T-helper 2 cell treated with Interferon-gamma antibody and Interleukin-4, amounts not matched to agents 5 μg/mL and 100 μg/mL, for 36 hours (primary cell): Measurements from ENCODE around the gene PLXNA4.

Experiments
- DNase-seq: peaks from one replicate; pipeline ENCODE4 v3.0.0; 2021; ENCODE audit warnings: low spot score
- H3K27ac Mint-ChIP-seq: one replicate; pipeline ENCODE4 v1.8.0; 2021; ENCODE audit warnings: mild to moderate bottlenecking, mixed read lengths
- H3K27me3 Mint-ChIP-seq: one replicate; pipeline ENCODE4 v1.8.0; 2021; ENCODE audit warnings: low read depth, mixed read lengths
- H3K36me3 Mint-ChIP-seq: one replicate; pipeline ENCODE4 v1.8.0; 2021; ENCODE audit warnings: low read depth, mixed read lengths
- H3K4me1 Mint-ChIP-seq: one replicate; pipeline ENCODE4 v1.8.0; 2021; ENCODE audit warnings: low read depth, mixed read lengths
- H3K4me3 Mint-ChIP-seq: one replicate; pipeline ENCODE4 v1.8.0; 2022; ENCODE audit warnings: mild to moderate bottlenecking, moderate library complexity, mixed read lengths
- H3K9me3 Mint-ChIP-seq: one replicate; pipeline ENCODE4 v1.8.0; 2021; ENCODE audit warnings: mixed read lengths

Gene PLXNA4

GRCh38 chr7:132270517-132270916 is 305.8 kb downstream of the PLXNA4 start:
- H3K9me3 Mint-ChIP-seq = no peaks in the 10 kb centered on the region
- DNase-seq = no peak

GRCh38 chr7:132269718-132270117 is 306.6 kb downstream of the PLXNA4 start:
- H3K4me3 Mint-ChIP-seq = no peak overlapping the region
- H3K27ac Mint-ChIP-seq = no peak overlapping the region
- no peak for DNase-seq
- H3K4me1 Mint-ChIP-seq = no peaks in the 10 kb centered on the region
- H3K9me3 Mint-ChIP-seq = no peaks in the 10 kb centered on the region
- no peaks in the 10 kb centered on the region for H3K36me3 Mint-ChIP-seq
- no peaks in the 10 kb centered on the region for H3K27me3 Mint-ChIP-seq

More at GRCh38 chr7:132270517-132270916, 305.8 kb downstream of the PLXNA4 start:
- no peaks in the 10 kb centered on the region for H3K4me1 Mint-ChIP-seq
- H3K27ac Mint-ChIP-seq = no peak overlapping the region
- no peaks in the 10 kb centered on the region for H3K36me3 Mint-ChIP-seq
- no peak overlapping the region for H3K4me3 Mint-ChIP-seq
- no peaks in the 10 kb centered on the region for H3K27me3 Mint-ChIP-seq

- Mint-ChIP-seq H3K36me3 (no peaks in the 10 kb centered on the region), H3K9me3 (no peaks in the 10 kb centered on the region), H3K4me3 (no peak overlapping the region), H3K4me1 (no peaks in the 10 kb centered on the region), H3K27me3 (peaks cover 5% of the 10 kb centered on the region), H3K27ac (no peak overlapping the region)
- no peak for DNase-seq
Observed at GRCh38 chr7:132263151-132263550, 313.1 kb downstream of the PLXNA4 start.

GRCh38 chr7:132262160-132262470 is 314.2 kb downstream of the PLXNA4 start:
- Mint-ChIP-seq H3K27ac (no peak overlapping the region), H3K4me1 (no peaks in the 10 kb centered on the region), H3K9me3 (no peaks in the 10 kb centered on the region), H3K36me3 (no peaks in the 10 kb centered on the region), H3K4me3 (no peak overlapping the region), H3K27me3 (peaks cover 5% of the 10 kb centered on the region)
- no peak for DNase-seq

- H3K27ac Mint-ChIP-seq = no peak overlapping the region
- H3K27me3 Mint-ChIP-seq = peaks cover 5% of the 10 kb centered on the region
- DNase-seq = no peak
- H3K4me3 Mint-ChIP-seq = no peak overlapping the region
- H3K4me1 Mint-ChIP-seq = no peaks in the 10 kb centered on the region
- H3K9me3 Mint-ChIP-seq = no peaks in the 10 kb centered on the region
- no peaks in the 10 kb centered on the region for H3K36me3 Mint-ChIP-seq
Observed at GRCh38 chr7:132261327-132262159, 314.7 kb downstream of the PLXNA4 start.

- Mint-ChIP-seq H3K4me3 (no peak overlapping the region), H3K27ac (no peak overlapping the region), H3K27me3 (peaks cover 5% of the 10 kb centered on the region), H3K4me1 (no peaks in the 10 kb centered on the region), H3K9me3 (no peaks in the 10 kb centered on the region), H3K36me3 (no peaks in the 10 kb centered on the region)
- no peak for DNase-seq
Observed at GRCh38 chr7:132258231-132258630, 318.0 kb downstream of the PLXNA4 start.

GRCh38 chr7:132257253-132257652 is 319.0 kb downstream of the PLXNA4 start:
- no peak for DNase-seq
- H3K4me1 Mint-ChIP-seq = no peaks in the 10 kb centered on the region
- no peak overlapping the region for H3K27ac Mint-ChIP-seq
- no peaks in the 10 kb centered on the region for H3K9me3 Mint-ChIP-seq
- no peak overlapping the region for H3K4me3 Mint-ChIP-seq
- H3K27me3 Mint-ChIP-seq = peaks cover 2% of the 10 kb centered on the region
- no peaks in the 10 kb centered on the region for H3K36me3 Mint-ChIP-seq

- Mint-ChIP-seq H3K36me3 (no peaks in the 10 kb centered on the region), H3K27me3 (no peaks in the 10 kb centered on the region), H3K4me3 (no peak overlapping the region), H3K4me1 (no peaks in the 10 kb centered on the region), H3K27ac (no peak overlapping the region), H3K9me3 (no peaks in the 10 kb centered on the region)
- no peak for DNase-seq
Observed at GRCh38 chr7:132256721-132257212, 319.5 kb downstream of the PLXNA4 start.

- no peaks in the 10 kb centered on the region for H3K36me3 Mint-ChIP-seq
- H3K9me3 Mint-ChIP-seq = no peaks in the 10 kb centered on the region
- H3K4me1 Mint-ChIP-seq = no peaks in the 10 kb centered on the region
- no peak for DNase-seq
- H3K27ac Mint-ChIP-seq = no peak overlapping the region
- H3K4me3 Mint-ChIP-seq = no peak overlapping the region
- peaks cover 2% of the 10 kb centered on the region for H3K27me3 Mint-ChIP-seq
Observed at GRCh38 chr7:132255898-132256297, 320.4 kb downstream of the PLXNA4 start.

GRCh38 chr7:132255115-132255797 is 321.0 kb downstream of the PLXNA4 start:
- H3K4me1 Mint-ChIP-seq = no peaks in the 10 kb centered on the region
- no peaks in the 10 kb centered on the region for H3K9me3 Mint-ChIP-seq
- H3K4me3 Mint-ChIP-seq = no peak overlapping the region
- DNase-seq = no peak
- H3K27ac Mint-ChIP-seq = no peak overlapping the region
- no peaks in the 10 kb centered on the region for H3K36me3 Mint-ChIP-seq
- peaks cover 7% of the 10 kb centered on the region for H3K27me3 Mint-ChIP-seq

- Mint-ChIP-seq H3K4me3 (no peak overlapping the region), H3K27ac (no peak overlapping the region), H3K27me3 (peaks cover 11% of the 10 kb centered on the region), H3K36me3 (no peaks in the 10 kb centered on the region), H3K4me1 (no peaks in the 10 kb centered on the region), H3K9me3 (no peaks in the 10 kb centered on the region)
- no peak for DNase-seq
Observed at GRCh38 chr7:132254455-132254854, 321.8 kb downstream of the PLXNA4 start.

- H3K9me3 Mint-ChIP-seq = no peaks in the 10 kb centered on the region
- H3K36me3 Mint-ChIP-seq = no peaks in the 10 kb centered on the region
- no peaks in the 10 kb centered on the region for H3K4me1 Mint-ChIP-seq
- no peak overlapping the region for H3K4me3 Mint-ChIP-seq
- DNase-seq = no peak
- H3K27me3 Mint-ChIP-seq = peaks cover 11% of the 10 kb centered on the region
- H3K27ac Mint-ChIP-seq = no peak overlapping the region
Observed at GRCh38 chr7:132252793-132253100, 323.5 kb downstream of the PLXNA4 start.

- no peaks in the 10 kb centered on the region for H3K9me3 Mint-ChIP-seq
- H3K4me1 Mint-ChIP-seq = no peaks in the 10 kb centered on the region
- H3K27ac Mint-ChIP-seq = no peak overlapping the region
- no peak overlapping the region for H3K4me3 Mint-ChIP-seq
- peaks cover 11% of the 10 kb centered on the region for H3K27me3 Mint-ChIP-seq
- H3K36me3 Mint-ChIP-seq = no peaks in the 10 kb centered on the region
- DNase-seq = no peak
Observed at GRCh38 chr7:132251327-132251659, 325.0 kb downstream of the PLXNA4 start.

GRCh38 chr7:132250480-132251326 is 325.6 kb downstream of the PLXNA4 start:
- H3K9me3 Mint-ChIP-seq = peaks cover under 1% of the 10 kb centered on the region
- DNase-seq = no peak
- H3K4me1 Mint-ChIP-seq = no peaks in the 10 kb centered on the region
- no peak overlapping the region for H3K27ac Mint-ChIP-seq
- H3K36me3 Mint-ChIP-seq = no peaks in the 10 kb centered on the region
- H3K4me3 Mint-ChIP-seq = no peak overlapping the region
- H3K27me3 Mint-ChIP-seq = peaks cover 11% of the 10 kb centered on the region
